IPS DF 6.9 (cell line): ENCODE measurements around the gene UNCX.

Source experiments
- DNase-seq: peaks from one replicate; pipeline ENCODE4 v3.0.0-alpha.2; 2013; ENCODE audit warnings: low read depth, low spot score
- H3K27ac ChIP-seq: one replicate; pipeline ENCODE4 v1.5.1; 2013; ENCODE audit warnings: low read length, control low read depth
- H3K27me3 ChIP-seq: 2 replicates; pipeline ENCODE4 v1.6.1; 2013; ENCODE audit warnings: mild to moderate bottlenecking, low read length; ENCODE audit not compliant: control insufficient read depth, insufficient read depth
- H3K36me3 ChIP-seq: 2 replicates; pipeline ENCODE4 v1.6.1; 2013; ENCODE audit warnings: low read length; ENCODE audit not compliant: control insufficient read depth, insufficient read depth
- H3K4me1 ChIP-seq: 2 replicates; pipeline ENCODE4 v1.6.1; 2013; ENCODE audit warnings: low read length; ENCODE audit not compliant: control insufficient read depth, insufficient read depth
- H3K4me3 ChIP-seq: 2 replicates; pipeline ENCODE4 v1.5.1; 2013; ENCODE audit warnings: mild to moderate bottlenecking, low read length
- H3K9me3 ChIP-seq: 2 replicates; pipeline ENCODE4 v1.6.1; 2013; ENCODE audit warnings: low read length, inconsistent platforms; ENCODE audit not compliant: control insufficient read depth, insufficient read depth
- WGBS: extraction: QIAGEN DNeasy Blood & Tissue Kit; methylation state at CpG from one replicate; pipeline ENCODE4 v1.1.7; 2013; ENCODE audit warnings: mixed read lengths, missing lambda C conversion rate; ENCODE audit not compliant: insufficient read length, insufficient coverage; 5-methylcytosine and 5-hydroxymethylcytosine counted together

Gene UNCX

GRCh38 chr7:1233333-1234048, 819 bp downstream of the UNCX start:
- no CpG with 5 or more reads among the region's 73 CpGs for WGBS
- Histone ChIP-seq H3K27ac (no peak overlapping the region), H3K4me3 (no peak overlapping the region), H3K27me3 (peaks cover 67% of the 10 kb centered on the region), H3K4me1 (peaks cover 8% of the 10 kb centered on the region; the same call in 1 of the 2 replicates), H3K9me3 (no peaks in the 10 kb centered on the region), H3K36me3 (no peaks in the 10 kb centered on the region)
- DNase-seq: no peak

GRCh38 chr7:1234049-1234880, 1.6 kb downstream of the UNCX start:
- no peaks in the 10 kb centered on the region for H3K9me3 ChIP-seq
- H3K4me3 ChIP-seq: no peak overlapping the region
- no CpG with 5 or more reads among the region's 30 CpGs for WGBS
- peaks cover 8% of the 10 kb centered on the region; the same call in 1 of the 2 replicates for H3K4me1 ChIP-seq
- DNase-seq: no peak
- H3K36me3 ChIP-seq: no peaks in the 10 kb centered on the region
- H3K27ac ChIP-seq: no peak overlapping the region
- H3K27me3 ChIP-seq: peaks cover 74% of the 10 kb centered on the region

DNA sequence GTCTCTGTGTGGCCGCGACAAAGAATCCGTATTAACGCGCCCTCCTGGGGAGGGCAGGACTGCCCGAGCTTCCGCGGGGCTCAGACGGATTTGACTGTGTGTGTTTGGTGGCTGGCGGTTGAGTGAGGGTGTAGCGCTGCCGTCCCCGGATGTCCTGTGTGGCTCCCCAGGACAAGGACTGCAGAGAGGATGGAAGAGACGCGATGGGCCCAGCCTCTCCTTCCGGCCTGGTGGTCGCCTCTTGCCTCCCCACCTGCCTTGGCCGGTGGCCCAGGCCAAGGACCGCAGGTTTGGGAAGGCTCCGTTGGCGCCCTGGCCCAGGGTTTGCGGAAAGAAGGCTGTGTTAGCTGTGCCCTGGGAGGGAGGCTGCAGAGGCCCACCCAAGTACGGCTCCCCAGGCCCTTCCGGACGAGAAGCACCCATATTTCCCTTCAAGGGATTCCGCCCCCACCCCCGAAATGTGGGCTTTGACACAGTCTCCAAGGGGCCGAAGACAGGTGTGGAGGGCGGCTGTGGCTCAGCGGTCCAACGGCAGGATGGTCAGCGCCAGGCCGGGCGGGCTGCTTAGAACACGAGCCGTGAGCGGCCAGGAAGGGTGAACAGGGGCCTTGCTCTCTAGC, 2.3 kb downstream of the UNCX start:
- no peaks in the 10 kb centered on the region for H3K9me3 ChIP-seq
- H3K4me1 ChIP-seq: peaks cover 8% of the 10 kb centered on the region; the same call in 1 of the 2 replicates
- DNase-seq: no peak
- H3K4me3 ChIP-seq: no peak overlapping the region
- WGBS: no CpG with 5 or more reads among the region's 37 CpGs
- no peaks in the 10 kb centered on the region for H3K36me3 ChIP-seq
- no peak overlapping the region for H3K27ac ChIP-seq
- peaks cover 80% of the 10 kb centered on the region for H3K27me3 ChIP-seq

- no peaks in the 10 kb centered on the region for H3K9me3 ChIP-seq
- no peak overlapping the region for H3K4me3 ChIP-seq
- H3K4me1 ChIP-seq: peaks cover 8% of the 10 kb centered on the region; the same call in 1 of the 2 replicates
- H3K36me3 ChIP-seq: no peaks in the 10 kb centered on the region
- H3K27me3 ChIP-seq: peaks cover 82% of the 10 kb centered on the region
- no peak for DNase-seq
- H3K27ac ChIP-seq: no peak overlapping the region
- no CpG with 5 or more reads among the region's 66 CpGs for WGBS
Measured at GRCh38 chr7:1235501-1236131, 2.9 kb downstream of the UNCX start.

GRCh38 chr7:1236132-1236661, 3.5 kb downstream of the UNCX start:
- WGBS: no CpG with 5 or more reads among the region's 87 CpGs
- DNase-seq: no peak
- H3K9me3 ChIP-seq: no peaks in the 10 kb centered on the region
- peaks cover 80% of the 10 kb centered on the region for H3K27me3 ChIP-seq
- H3K27ac ChIP-seq: no peak overlapping the region
- H3K4me3 ChIP-seq: no peak overlapping the region
- H3K4me1 ChIP-seq: peaks cover 6% of the 10 kb centered on the region; the same call in 1 of the 2 replicates
- no peaks in the 10 kb centered on the region for H3K36me3 ChIP-seq

DNA sequence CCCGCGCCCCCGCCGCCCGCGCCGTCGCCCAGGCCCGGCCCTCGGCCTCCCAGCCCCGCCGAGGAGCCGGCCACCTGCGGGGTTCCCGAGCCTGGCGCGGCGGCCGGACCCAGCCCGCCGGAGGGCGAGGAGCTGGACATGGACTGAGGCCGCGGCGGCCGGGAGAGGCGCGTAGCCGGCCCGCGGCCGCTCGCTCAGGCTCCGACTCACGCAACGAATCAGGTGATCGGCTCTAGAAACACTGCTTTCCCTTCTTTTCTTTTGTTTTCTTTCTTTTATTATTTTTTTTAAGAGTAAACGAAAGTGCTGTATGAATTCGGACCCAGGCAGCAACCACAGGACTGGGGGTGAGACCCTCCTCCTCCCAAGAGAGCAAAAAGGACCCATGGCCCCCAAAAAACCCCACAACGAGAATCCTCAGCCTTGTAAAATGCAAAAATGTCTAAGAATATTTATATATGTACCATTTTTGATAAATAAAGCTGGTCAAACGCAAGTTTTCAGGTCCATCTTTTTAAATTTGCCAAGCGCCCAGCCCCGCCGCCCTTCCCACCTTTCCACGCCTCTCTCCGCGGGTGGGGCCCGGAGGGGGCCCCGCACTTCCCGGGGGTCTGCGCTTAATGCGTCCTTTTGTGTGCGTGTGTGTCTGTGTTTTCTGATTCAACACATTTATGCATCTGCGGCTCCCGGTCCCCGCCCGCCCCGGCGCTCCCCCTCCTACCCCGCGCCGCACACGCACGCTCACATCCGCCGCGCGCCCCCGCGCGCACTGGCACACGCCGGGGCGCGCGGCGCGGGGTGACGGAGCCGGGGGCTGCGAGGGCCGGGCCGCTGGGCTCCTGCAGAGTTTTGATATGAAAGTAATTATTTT, 4.4 kb downstream of the UNCX start:
- Histone ChIP-seq H3K9me3 (no peaks in the 10 kb centered on the region), H3K36me3 (no peaks in the 10 kb centered on the region), H3K4me1 (peaks cover 8% of the 10 kb centered on the region; the same call in 1 of the 2 replicates), H3K27ac (no peak overlapping the region), H3K4me3 (no peak overlapping the region), H3K27me3 (peaks cover 80% of the 10 kb centered on the region)
- no CpG with 5 or more reads among the region's 83 CpGs for WGBS
- DNase-seq: no peak

DNA sequence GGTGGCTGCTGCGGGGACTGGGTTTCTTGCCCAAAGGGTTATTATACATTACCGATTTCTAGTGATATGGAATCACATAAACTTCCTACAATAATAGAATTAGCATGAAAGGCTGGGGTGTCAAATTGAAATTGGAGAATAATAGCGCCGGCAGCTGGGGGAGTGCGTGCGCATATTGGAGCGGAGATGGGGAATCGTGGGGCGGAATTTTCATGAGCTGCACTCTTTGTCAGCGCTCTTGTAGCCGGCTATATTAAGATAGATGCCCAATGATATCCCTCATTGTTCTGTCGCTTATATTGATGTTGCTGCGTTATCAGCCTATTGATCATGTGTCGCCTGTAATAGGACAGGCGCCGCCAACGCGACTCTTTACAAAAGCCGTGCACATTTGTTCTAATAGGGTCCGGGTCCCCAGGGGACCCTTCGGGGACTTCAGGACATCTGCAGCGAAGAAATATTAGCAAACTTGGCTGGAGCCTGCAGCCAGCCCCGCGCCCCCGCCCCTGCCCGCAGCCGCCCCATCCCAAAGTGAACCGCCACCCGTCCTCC, 5.1 kb downstream of the UNCX start:
- Histone ChIP-seq H3K4me1 (peaks cover 10% of the 10 kb centered on the region), H3K27me3 (peaks cover 82% of the 10 kb centered on the region), H3K9me3 (no peaks in the 10 kb centered on the region), H3K36me3 (no peaks in the 10 kb centered on the region), H3K27ac (no peak overlapping the region), H3K4me3 (no peak overlapping the region)
- no CpG with 5 or more reads among the region's 29 CpGs for WGBS
- DNase-seq: no peak

DNA sequence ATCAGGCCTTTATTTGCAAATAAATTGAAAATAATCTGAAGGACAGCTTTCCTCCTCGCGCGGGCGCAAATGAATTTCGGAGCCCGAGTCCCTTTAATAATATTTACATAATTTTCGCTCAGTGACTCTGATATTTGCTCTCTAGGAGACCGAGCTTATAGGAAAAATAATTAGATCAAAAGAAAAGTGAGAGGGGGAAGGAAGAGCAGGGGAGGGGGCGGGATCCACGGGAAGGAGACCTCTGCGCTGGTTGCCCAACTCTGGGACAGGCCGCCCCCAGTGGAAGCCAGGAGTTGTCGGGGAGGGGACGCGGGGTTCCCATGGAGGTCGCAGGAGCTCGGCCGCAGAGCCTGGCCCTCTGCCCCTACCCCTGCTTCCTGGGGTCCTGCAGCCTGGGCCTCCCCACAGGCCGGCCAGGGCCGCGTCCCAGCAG, 5.8 kb downstream of the UNCX start:
- no peaks in the 10 kb centered on the region for H3K36me3 ChIP-seq
- no peak overlapping the region for H3K27ac ChIP-seq
- H3K4me3 ChIP-seq: no peak overlapping the region
- no CpG with 5 or more reads among the region's 21 CpGs for WGBS
- peaks cover 10% of the 10 kb centered on the region for H3K4me1 ChIP-seq
- no peak for DNase-seq
- H3K9me3 ChIP-seq: no peaks in the 10 kb centered on the region
- peaks cover 85% of the 10 kb centered on the region for H3K27me3 ChIP-seq
